Stimulated activated CD8-positive, alpha-beta memory T cell treated with anti-CD3 and anti-CD28 coated beads, Interleukin-7, amount 100 ng/mL, for 24 hours (primary cell): ENCODE results near the gene PHF1.

Source experiments
- DNase-seq: peaks from one replicate; pipeline ENCODE4 v3.0.0-alpha.2; 2020; ENCODE audit warnings: low read depth

The PHF1 gene

GRCh38 chr6:33417903-33418689 is 7.3 kb downstream of the PHF1 start, which contains the start of gene CUTA:
Gene CUTA (minus strand): TSS chr6:33418107. CDS start chr6:33418000, 107 bp downstream.
- peak; percentile 94 for DNase-seq

- no peak for DNase-seq
These were observed 8.0 kb downstream of the PHF1 start for GRCh38 chr6:33418690-33419291.

- DNase-seq, result no peak
These were observed 9.0 kb downstream of the PHF1 start, which contains the start of gene SYNGAP1 for GRCh38 chr6:33419580-33420490. Gene SYNGAP1 (plus strand): TSS chr6:33420065. CDS start chr6:33420265, 200 bp downstream.

- DNase-seq, result no peak
These were observed 9.9 kb downstream of the PHF1 start for GRCh38 chr6:33420491-33421343.

- no peak for DNase-seq
These were observed 10.5 kb downstream of the PHF1 start for GRCh38 chr6:33421344-33421643.

GRCh38 chr6:33423777-33424176 is 13.0 kb downstream of the PHF1 start:
- no peak for DNase-seq

- DNase-seq, result no peak
These were observed 14.2 kb downstream of the PHF1 start for GRCh38 chr6:33424855-33425667.

- DNase-seq, result peak; percentile 64
These were observed 15.1 kb downstream of the PHF1 start for GRCh38 chr6:33425668-33426577.

- no peak for DNase-seq
These were observed 16.0 kb downstream of the PHF1 start for GRCh38 chr6:33426590-33427511.

GRCh38 chr6:33427585-33428223 is 16.9 kb downstream of the PHF1 start:
- peak; percentile 25 for DNase-seq

GRCh38 chr6:33428224-33428965 is 17.6 kb downstream of the PHF1 start:
- DNase-seq, result no peak

- DNase-seq, result no peak
These were observed 18.3 kb downstream of the PHF1 start for GRCh38 chr6:33428966-33429749.

GRCh38 chr6:33429750-33430052 is 18.9 kb downstream of the PHF1 start:
- DNase-seq, result no peak

GRCh38 chr6:33430334-33430733 is 19.5 kb downstream of the PHF1 start:
- DNase-seq, result no peak

- peak; percentile 68 for DNase-seq
These were observed 20.4 kb downstream of the PHF1 start for GRCh38 chr6:33430991-33431879.
